Keratinocyte (primary cell): ENCODE measurements around the gene RALY.

Source experiments
- EZH2 ChIP-seq: IDR thresholded peaks from one replicate; pipeline ENCODE4 v1.6.1; 2012; ENCODE audit warnings: inconsistent platforms, mild to moderate bottlenecking, low read length, moderate library complexity
- TF ChIP-seq, protein P1 (sequence below), 3 experiments: IDR thresholded peaks in 1 of 3; conservative IDR thresholded peaks in 1 of 3; optimal IDR thresholded peaks in 1 of 3; 2 replicates in 2 of 3; 3 replicates in 1 of 3; pipeline versions ENCODE3 to v1.5.1; 2011; ENCODE audit warnings: low read length in 3 of 3, mild to moderate bottlenecking in 3 of 3, moderate library complexity in 2 of 3, control low read depth in 1 of 3, inconsistent platforms in 1 of 3; ENCODE audit not compliant: insufficient read depth in 2 of 3; ENCODE audit errors: extremely low read depth in 1 of 3

GRCh38 chr20:33977535-33977934 is 16.2 kb upstream of the RALY start:
- TF ChIP-seq, protein P1, sequence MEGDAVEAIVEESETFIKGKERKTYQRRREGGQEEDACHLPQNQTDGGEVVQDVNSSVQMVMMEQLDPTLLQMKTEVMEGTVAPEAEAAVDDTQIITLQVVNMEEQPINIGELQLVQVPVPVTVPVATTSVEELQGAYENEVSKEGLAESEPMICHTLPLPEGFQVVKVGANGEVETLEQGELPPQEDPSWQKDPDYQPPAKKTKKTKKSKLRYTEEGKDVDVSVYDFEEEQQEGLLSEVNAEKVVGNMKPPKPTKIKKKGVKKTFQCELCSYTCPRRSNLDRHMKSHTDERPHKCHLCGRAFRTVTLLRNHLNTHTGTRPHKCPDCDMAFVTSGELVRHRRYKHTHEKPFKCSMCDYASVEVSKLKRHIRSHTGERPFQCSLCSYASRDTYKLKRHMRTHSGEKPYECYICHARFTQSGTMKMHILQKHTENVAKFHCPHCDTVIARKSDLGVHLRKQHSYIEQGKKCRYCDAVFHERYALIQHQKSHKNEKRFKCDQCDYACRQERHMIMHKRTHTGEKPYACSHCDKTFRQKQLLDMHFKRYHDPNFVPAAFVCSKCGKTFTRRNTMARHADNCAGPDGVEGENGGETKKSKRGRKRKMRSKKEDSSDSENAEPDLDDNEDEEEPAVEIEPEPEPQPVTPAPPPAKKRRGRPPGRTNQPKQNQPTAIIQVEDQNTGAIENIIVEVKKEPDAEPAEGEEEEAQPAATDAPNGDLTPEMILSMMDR (optimal IDR thresholded peaks at IDR 0.05 in 1 of 3, IDR thresholded peaks at IDR 0.05 in 1 of 3, conservative IDR thresholded peaks at IDR 0.05 in 1 of 3; ENCODE audit: extremely low read depth in 1 of 3, insufficient read depth in 2 of 3, low read length in 3 of 3) = no peak
- no peak for TF ChIP-seq EZH2
